ENCODE measurements around the gene AAK1.
"Not testable (repeated sequence)": the region's sequence is repeated elsewhere in the genome, so short reads cannot be mapped to it uniquely, and the experiment has no call there.

AAK1 gene

GRCh38 chr2:69659941-69660483, 16.5 kb upstream of the AAK1 start:
- no peak for DNase-seq (ENCODE audit: low read depth)

DNA sequence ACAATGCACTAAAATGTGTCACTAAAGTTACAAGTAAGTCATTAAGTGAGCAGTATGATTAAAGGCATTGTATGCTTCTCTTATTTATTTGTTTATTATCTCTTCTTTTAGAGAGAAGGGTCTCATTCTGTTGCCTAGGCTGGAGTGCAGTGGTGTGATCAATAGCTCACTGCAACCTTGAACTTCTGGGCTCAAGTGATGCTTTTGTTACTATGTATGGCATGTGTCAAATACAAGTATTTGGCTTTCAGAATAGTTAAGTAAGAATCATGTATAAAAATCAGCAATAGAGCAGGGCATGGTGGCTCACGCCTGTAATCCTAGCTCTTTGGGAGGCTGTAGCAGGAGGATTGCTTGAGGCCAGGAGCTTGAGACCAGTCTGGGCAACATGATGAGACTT, 15.8 kb upstream of the AAK1 start:
- no peak for DNase-seq (ENCODE audit: low read depth)

DNA sequence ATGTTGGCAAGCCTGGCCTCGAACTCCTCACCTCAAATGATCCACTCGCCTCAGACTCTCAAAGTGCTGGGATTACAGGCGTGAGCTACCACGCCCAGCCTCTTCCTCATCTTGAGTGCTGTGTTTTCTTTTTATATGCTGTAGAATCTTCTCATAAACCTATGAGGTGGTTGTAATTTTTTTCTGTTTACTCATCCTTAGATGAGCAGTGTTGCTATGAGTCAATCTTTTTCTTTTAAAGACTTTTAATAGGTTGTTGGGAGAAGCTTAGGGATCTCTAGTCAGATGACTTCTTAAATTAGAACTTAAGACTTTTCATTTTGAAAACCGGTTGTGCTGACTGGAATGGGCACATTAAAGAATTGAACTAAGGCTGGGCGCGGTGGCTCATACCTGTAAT, 8.7 kb upstream of the AAK1 start:
- no peak for DNase-seq (ENCODE audit: low read depth)

DNA sequence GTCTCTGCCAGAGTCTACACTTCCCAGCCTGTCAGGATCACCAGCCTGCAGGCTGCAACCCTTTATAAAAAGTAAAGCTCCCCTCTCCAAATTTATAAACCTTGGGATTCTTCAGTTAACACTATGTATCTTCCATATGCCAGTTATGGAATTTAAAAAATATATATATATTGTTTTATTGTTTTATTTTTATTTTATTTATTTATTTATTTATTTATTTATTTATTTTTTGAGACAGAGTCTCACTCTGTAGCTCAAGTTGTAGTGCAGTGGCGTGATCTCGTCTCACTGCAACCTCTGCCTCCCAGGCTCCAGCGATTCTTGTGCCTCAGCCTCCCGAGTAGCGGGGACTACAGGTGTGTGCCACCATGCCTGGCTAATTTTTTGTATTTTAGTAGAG, 3.7 kb upstream of the AAK1 start:
- DNase-seq (ENCODE audit: low read depth) = not testable (repeated sequence)

GRCh38 chr2:69646714-69647113, 3.2 kb upstream of the AAK1 start:
- no peak for DNase-seq (ENCODE audit: low read depth)

DNA sequence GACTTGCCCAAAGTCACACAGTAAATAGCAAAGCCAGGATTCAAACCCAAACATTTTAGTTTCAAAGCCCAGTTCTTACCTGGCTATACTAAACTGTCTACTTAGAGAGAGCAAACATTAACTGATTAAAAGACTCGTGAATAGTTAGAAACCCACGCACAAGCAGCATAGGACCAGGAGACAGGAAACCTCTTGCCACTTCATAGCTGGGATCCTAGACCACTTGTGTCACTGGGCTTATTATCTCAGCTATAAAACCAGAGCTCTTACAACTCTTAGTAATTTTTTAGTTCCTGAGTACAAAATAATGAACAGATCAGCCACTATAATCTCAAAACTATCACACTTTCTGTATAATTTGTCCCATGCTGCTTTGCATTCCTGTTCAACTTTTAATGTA, 2.4 kb upstream of the AAK1 start:
- no peak for DNase-seq (ENCODE audit: low read depth)

- DNase-seq (ENCODE audit: low read depth) = no peak
Measured at GRCh38 chr2:69645031-69645431, 1.5 kb upstream of the AAK1 start.

GRCh38 chr2:69644506-69644979, 1.0 kb upstream of the AAK1 start:
- no peak for DNase-seq (ENCODE audit: low read depth)

GRCh38 chr2:69642709-69643601, 584 bp downstream of the AAK1 start:
- DNase-seq (ENCODE audit: low read depth) = peak; percentile 57

- no peak for DNase-seq (ENCODE audit: low read depth)
Measured at GRCh38 chr2:69641887-69642708, 1.4 kb downstream of the AAK1 start.

DNA sequence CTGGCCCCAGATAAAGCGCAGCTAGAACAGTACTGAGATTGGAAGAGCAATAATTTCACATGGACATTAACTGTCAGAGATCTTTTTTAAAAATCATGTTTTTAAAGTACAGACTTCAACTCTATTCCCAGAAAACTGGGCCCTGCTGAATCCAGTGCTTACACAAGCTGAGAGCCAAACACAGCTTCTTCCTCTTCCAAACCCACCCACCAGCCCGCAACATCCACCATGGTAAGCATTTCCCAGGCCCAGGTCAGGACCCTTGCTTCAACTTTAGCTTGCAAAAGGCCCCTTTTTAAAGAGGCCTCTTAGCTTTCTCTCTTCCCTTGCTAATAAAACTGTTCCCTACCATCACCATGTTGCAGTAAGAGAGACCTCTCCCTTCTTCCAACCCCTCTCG, 2.1 kb downstream of the AAK1 start:
- DNase-seq (ENCODE audit: low read depth) = no peak

DNA sequence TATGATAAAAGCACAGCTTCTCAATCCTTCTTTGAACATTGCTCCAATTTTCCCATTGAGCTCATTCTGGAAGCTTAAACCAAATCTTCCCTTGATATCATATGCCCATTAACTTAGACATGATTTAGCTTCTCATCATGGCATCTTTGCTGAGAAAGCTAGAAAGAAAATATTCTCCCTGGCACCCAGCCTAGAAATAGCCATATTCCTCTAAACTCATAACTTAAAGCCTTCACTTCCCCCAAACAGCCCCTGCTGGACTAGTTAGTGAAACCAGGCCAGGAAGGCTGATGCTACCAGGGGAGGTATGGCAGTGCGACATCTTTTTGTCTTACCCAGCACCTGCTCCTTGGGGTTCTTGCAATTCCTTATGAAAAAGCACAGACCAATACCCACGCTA, 4.3 kb downstream of the AAK1 start:
- DNase-seq (ENCODE audit: low read depth) = no peak

DNA sequence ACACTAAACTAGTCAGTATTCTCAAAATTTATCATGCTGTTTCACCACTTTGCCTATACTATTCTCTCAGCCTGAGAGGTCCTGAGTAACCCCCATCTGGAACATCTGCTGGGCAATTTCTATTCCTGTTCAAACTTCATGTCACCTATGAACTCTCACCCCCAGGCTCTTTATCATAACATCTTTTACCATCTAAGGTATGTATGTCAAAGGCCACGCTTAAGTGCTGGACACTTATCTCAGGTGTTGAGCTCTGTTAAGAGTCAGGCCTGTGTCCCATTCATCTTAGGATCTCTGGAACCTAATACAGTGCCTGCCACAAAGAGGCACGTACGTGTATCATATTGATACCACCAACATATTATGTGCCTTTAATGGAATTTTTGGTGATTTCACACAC, 4.9 kb downstream of the AAK1 start:
- no peak for DNase-seq (ENCODE audit: low read depth)

DNA sequence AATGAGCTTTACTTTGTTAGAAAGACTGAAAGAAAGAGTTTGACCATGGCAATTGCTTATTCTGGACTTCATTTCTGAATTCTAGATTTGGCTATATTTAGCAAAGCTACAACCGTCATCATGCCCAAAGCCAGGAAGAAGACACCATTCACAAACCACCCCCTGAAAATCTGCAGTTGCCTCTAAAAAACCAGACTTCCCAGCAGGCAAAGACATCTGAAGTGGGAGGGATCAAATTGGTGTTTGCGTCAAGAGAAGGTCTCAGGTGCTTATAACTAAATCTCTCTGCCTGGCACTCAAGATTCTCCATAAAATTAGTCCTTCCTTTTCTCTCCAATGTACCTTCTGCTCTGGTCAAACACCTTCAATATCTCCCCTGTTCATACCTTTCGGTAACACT, 5.6 kb downstream of the AAK1 start:
- no peak for DNase-seq (ENCODE audit: low read depth)

DNA sequence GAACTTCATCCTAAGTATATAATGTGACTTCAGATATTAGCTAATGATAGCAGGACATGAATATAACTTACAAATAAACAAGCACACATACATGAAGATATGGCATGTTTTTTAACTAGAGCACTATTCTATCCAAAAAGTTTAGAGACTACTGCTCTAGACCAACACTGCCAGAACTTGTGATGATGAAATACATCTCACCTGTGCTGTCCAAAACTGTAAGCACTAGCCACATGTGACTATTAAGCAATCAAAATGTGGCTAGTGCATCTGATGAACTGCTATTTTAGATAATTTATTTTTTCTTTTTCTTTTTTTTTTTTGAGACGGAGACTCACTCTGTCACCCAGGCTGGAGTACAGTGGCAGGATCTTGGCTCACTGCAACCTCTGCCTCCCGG, 7.1 kb downstream of the AAK1 start:
- no peak for DNase-seq (ENCODE audit: low read depth)

DNA sequence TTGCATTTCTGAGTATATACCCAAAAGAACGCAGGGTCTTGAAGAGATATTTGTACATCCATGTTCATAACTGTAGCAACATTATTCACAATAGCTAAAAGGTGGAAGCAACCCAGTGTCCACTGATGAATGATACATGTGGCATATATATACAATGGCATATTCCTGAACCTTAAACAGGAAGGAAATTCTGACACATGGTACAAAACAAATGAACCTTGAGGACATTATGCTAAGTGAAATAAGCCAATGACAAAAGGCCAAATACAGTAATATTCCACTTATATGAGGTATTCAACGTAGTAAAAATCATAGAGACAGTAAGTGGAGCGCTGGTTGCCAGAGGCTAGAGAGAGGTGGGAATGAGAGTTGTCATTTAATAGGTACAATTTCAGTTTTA, 8.1 kb downstream of the AAK1 start:
- no peak for DNase-seq (ENCODE audit: low read depth)

DNA sequence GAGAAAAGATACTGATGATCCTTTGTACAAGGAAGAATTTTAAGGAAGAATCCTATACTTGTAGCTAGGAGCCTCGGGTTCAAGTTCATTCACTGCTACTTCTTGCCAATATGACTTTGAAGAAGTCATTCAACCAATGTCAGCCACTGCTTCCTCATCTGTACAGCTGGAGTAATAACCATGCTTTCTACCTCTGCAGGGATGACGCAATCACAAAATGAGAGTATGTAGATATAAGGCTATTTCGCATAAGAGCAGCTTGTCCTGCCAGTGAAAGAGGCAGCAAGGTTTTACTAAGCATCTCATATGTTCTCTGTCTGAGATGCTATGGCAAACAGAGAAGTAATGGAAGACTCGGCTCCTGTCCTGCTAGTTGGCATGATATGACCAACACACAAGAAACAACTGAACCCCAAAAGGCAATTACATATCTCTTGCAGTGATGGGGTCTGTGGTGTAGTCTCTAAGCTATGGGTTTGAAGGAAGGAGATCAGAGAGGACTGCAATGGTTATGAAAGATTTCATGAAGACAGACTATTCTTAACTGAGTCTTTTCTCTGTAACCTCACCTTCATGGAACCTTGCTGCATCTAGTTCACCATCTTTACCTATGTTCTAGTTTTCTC, 9.2 kb downstream of the AAK1 start:
- no peak for DNase-seq (ENCODE audit: low read depth)

GRCh38 chr2:69631402-69631801, 12.1 kb downstream of the AAK1 start:
- no peak for DNase-seq (ENCODE audit: low read depth)

DNA sequence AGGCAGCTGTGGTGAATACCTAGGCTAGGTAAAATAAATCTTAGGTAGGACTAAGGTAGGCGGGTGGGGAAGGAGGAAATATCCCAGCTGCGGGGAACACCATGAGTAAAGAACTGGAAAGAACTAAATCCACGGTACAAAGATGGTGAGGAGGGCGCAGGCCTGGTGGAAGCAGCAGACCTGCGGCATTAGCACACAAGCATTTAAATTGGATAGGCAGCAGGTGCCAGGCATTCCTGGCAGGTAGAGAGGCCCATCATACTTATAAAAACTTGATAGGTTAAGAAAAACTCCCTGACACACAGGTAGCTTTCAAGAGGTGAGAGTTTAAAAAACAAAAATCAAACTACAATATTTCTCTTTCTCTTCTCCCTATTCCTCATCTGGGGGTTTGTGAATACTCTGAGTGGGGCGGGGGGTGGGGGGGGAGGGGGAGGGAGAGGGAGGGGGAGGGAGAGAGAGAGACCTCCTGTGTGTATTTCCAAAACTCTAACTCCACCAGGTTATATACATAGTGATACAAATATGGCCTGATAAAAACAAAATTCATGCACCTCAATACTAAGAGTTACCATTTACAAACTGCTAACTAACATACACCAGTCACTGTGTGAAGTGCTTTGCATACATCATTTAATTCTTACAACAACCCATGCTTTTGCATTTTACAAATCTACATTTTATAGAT, 13.5 kb downstream of the AAK1 start:
- DNase-seq (ENCODE audit: low read depth) = no peak

- DNase-seq (ENCODE audit: low read depth) = no peak
Measured at GRCh38 chr2:69628325-69629021, 15.1 kb downstream of the AAK1 start.
